Epithelial cell of esophagus (primary cell): ENCODE data around the gene UNC79.

Source experiments
- DNase-seq: peaks from one replicate; pipeline ENCODE4 v3.0.0; 2010; ENCODE audit warnings: low read depth
- H3K4me3 ChIP-seq: 2 replicates; pipeline ENCODE4 v1.5.1; 2011; ENCODE audit warnings: mild to moderate bottlenecking, low read length, control low read depth
- TF ChIP-seq, protein P1 (sequence below): IDR thresholded peaks from 2 replicates; pipeline ENCODE4 v1.5.1; 2011; ENCODE audit warnings: low read depth, mild to moderate bottlenecking, low read length, control low read depth, inconsistent platforms; ENCODE audit not compliant: insufficient read depth; ENCODE audit errors: missing control alignments

UNC79 gene

DNA sequence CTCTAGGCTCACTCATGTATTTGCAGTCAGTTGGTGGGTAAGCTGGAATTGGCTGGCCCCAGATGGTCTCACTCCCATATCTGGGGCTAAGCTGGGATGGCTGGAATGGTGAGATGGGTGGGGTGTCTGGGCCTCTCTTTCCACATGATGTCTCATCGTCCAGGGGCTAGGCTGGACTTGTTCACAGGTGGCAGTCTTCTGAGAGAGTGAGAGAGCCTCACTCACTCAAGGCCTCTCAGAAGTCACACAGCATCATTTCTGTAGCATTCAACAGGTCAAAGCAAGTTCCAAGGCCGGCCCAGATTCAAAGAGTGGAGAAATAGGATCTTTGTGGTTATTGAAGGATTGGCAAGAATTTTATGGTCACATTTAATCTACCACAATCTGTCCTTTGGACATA is 102.7 kb downstream of the UNC79 start:
- TF ChIP-seq, protein P1, sequence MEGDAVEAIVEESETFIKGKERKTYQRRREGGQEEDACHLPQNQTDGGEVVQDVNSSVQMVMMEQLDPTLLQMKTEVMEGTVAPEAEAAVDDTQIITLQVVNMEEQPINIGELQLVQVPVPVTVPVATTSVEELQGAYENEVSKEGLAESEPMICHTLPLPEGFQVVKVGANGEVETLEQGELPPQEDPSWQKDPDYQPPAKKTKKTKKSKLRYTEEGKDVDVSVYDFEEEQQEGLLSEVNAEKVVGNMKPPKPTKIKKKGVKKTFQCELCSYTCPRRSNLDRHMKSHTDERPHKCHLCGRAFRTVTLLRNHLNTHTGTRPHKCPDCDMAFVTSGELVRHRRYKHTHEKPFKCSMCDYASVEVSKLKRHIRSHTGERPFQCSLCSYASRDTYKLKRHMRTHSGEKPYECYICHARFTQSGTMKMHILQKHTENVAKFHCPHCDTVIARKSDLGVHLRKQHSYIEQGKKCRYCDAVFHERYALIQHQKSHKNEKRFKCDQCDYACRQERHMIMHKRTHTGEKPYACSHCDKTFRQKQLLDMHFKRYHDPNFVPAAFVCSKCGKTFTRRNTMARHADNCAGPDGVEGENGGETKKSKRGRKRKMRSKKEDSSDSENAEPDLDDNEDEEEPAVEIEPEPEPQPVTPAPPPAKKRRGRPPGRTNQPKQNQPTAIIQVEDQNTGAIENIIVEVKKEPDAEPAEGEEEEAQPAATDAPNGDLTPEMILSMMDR, result no peak
- no peak overlapping the region for H3K4me3 ChIP-seq

DNA sequence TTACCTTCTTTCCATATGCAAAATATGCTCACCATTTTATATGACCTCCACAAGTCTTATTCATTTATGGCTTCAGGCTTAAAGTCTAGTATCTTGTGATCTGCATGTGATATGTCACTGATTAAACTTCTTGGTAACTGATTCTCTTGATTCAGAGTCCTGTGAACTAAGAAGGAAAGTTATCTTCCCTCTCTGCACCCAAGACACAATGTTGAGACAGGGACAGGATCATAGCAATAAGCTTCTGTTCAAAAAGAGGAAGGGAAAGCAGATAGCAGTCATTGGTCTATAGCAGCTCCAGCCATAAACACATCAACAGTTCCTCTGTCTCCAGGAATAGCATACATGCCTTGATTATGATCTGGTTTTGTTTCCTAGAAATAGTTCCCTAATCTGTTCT is 103.1 kb downstream of the UNC79 start:
- DNase-seq, result no peak
- TF ChIP-seq, protein P1, result no peak
- H3K4me3 ChIP-seq, result no peak overlapping the region

More for the DNA sequence above, 102.7 kb downstream of the UNC79 start:
- peak; percentile 96 for DNase-seq

DNA sequence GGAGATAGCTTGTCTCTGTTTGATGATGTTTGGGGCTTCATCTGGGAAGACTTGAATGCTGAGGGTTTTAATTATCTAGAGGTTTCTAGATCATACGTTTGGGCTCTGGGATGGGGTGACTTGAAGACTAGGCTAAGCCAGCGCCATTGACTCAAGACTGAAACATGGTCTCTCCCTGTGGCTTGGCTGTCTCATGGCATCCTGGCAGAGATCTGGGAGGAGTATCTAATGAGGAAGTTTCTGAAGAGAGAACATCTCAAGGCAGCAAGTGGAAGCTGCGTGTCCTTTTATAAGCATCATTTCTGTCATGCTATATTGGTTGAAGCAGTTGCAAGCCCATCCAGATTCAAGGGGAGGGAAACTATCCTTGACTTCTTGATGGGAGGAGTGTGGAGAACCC is 104.8 kb downstream of the UNC79 start:
- no peak for DNase-seq
- H3K4me3 ChIP-seq, result no peak overlapping the region
- TF ChIP-seq, protein P1, result no peak

DNA sequence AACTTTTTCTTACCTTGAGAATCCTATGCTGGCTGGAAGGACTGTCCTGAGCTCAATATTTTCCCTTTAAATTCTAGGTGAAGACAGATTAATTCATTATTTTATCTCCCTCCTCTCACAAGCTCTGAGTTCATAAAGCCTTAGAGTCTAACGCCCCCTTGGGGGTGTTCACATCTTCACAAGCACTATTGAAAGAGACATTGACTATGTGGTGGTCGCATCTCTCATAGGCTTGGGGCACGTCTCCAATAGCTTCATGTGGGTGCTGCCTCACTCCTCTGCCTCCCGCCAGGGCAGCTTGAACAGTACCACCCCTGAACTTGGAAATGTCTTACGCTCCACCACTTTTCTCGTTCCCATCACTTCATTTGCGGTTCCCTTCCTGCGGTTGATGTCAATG is 106.2 kb downstream of the UNC79 start:
- H3K4me3 ChIP-seq, result no peak overlapping the region
- peak; percentile 40 for DNase-seq
- TF ChIP-seq, protein P1, result no peak

DNA sequence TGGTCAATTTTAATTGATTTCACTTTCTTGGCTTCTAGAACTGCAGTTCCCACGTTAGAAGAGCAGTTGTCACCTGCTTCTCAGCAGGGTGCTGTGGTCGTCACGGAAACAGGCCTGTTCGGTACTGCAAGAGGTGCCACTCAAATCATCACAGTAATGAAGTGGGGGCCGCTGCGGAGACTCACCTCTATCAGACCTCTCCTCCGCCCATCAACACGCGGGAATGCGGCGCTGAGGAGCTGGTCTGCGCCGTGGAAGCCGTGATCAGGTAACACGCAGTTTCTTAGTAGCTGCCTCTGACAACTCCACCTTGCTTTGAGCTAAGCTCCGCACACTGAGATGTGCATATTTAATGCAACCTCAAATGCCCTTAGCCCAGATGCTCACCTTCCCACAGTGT is 107.2 kb downstream of the UNC79 start:
- TF ChIP-seq, protein P1, result no peak
- no peak overlapping the region for H3K4me3 ChIP-seq
- DNase-seq, result no peak

DNA sequence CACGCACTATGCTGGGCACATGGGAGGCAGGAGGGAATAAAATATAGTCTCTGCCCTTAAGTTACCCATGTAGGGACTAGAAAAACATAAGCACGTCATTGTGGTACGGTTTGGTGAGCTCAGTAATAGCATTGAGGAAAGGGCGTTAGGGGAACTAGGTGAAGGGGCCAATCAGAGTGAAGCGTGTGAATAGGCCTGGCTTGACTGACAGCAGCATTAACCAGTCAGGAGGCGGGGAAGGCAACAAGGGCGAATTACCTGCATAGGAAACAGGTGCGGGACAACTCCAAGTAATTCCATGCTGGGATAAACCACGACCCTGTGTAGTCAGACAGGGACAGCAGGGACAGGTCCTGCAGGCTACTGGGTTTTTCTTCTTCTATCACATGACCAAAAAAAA is 107.7 kb downstream of the UNC79 start:
- DNase-seq, result peak; percentile 32
- no peak overlapping the region for H3K4me3 ChIP-seq
- TF ChIP-seq, protein P1, result no peak

DNA sequence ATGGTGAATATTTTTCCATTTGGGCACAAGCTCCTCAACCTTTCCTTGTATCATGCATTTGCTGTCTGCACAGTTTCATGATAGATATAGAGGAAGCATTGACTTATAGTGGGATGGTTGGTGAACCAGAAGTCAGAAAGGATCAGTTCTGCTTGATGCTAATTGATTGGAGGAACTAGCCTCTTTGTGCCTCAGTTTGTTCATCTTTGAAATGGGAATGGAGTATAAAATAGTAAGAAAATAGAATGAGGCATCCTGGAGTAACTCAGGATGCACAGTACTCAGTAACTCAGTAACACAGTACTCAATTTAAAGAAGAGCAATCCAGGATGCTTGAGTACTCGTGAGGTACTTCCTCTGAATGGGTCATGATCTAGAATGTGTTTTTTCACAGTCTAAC is 109.5 kb downstream of the UNC79 start:
- TF ChIP-seq, protein P1, result no peak
- DNase-seq, result no peak
- no peak overlapping the region for H3K4me3 ChIP-seq
